H9 (cell line): ENCODE results near the gene BAIAP2. TPM values are rescaled to one million over a fixed set of nuclear protein-coding genes. Genes with fewer than 3 reads are reported as not detected.

Experiments
- DNase-seq: peaks from one replicate; pipeline ENCODE4 v3.0.0-alpha.2; 2017
- H2AFZ ChIP-seq: one replicate; pipeline ENCODE4 v1.6.1; 2013; ENCODE audit warnings: mild to moderate bottlenecking, low read length, control low read depth, moderate library complexity
- H2AK5ac ChIP-seq: 2 replicates; pipeline ENCODE4 v1.6.1; 2013; ENCODE audit warnings: low read length, control low read depth, mixed read lengths; ENCODE audit not compliant: insufficient read length
- H2BK120ac ChIP-seq: one replicate; pipeline ENCODE4 v1.6.1; 2013; ENCODE audit warnings: low read depth, mild to moderate bottlenecking, low read length, control low read depth, inconsistent platforms; ENCODE audit not compliant: poor library complexity, severe bottlenecking
- H2BK12ac ChIP-seq: 2 replicates; pipeline ENCODE4 v1.6.1; 2013; ENCODE audit warnings: low read length, control low read depth, mixed read lengths, low read depth; ENCODE audit not compliant: insufficient read length
- H2BK15ac ChIP-seq: 2 replicates; pipeline ENCODE4 v1.6.1; 2013; ENCODE audit warnings: low read depth, low read length, control low read depth
- H2BK20ac ChIP-seq: one replicate; pipeline ENCODE4 v1.6.1; 2013; ENCODE audit warnings: low read depth, mild to moderate bottlenecking, low read length, control low read depth, inconsistent platforms; ENCODE audit not compliant: poor library complexity, severe bottlenecking
- H2BK5ac ChIP-seq: 2 replicates; pipeline ENCODE4 v1.6.1; 2013; ENCODE audit warnings: low read length, control low read depth, mixed read lengths; ENCODE audit not compliant: insufficient read length
- H3K14ac ChIP-seq: 2 replicates; pipeline ENCODE4 v1.6.1; 2013; ENCODE audit warnings: low read length, control low read depth; ENCODE audit not compliant: insufficient read depth
- H3K18ac ChIP-seq: 2 replicates; pipeline ENCODE4 v1.6.1; 2013; ENCODE audit warnings: low read depth, mild to moderate bottlenecking, mixed read lengths, low read length, control low read depth; ENCODE audit not compliant: insufficient read length
- H3K23ac ChIP-seq: 2 replicates; pipeline ENCODE4 v1.6.1; 2013; ENCODE audit warnings: low read length, control low read depth, mixed read lengths, low read depth; ENCODE audit not compliant: insufficient read length
- H3K23me2 ChIP-seq: 2 replicates; pipeline ENCODE4 v1.6.1; 2013; ENCODE audit warnings: low read depth, mild to moderate bottlenecking, mixed read lengths, low read length, control low read depth; ENCODE audit not compliant: insufficient read length, poor library complexity, severe bottlenecking
- H3K27ac ChIP-seq: 2 replicates; pipeline ENCODE4 v1.5.1; 2013; ENCODE audit warnings: low read length, control low read depth, mixed read lengths, low read depth; ENCODE audit not compliant: insufficient read length
- H3K27me3 ChIP-seq: 2 replicates; pipeline ENCODE4 v1.6.1; 2013; ENCODE audit warnings: low read length, control low read depth, inconsistent platforms; ENCODE audit not compliant: insufficient read depth
- H3K4ac ChIP-seq: 2 replicates; pipeline ENCODE4 v1.6.1; 2013; ENCODE audit warnings: low read depth, mild to moderate bottlenecking, control low read depth, inconsistent platforms, low read length, moderate library complexity
- H3K4me1 ChIP-seq: 2 replicates; pipeline ENCODE4 v1.6.1; 2013; ENCODE audit warnings: low read length, control low read depth, inconsistent platforms; ENCODE audit not compliant: insufficient read depth
- H3K4me2 ChIP-seq: 2 replicates; pipeline ENCODE4 v1.6.1; 2013; ENCODE audit warnings: low read length, control low read depth, mixed read lengths; ENCODE audit not compliant: insufficient read length, insufficient read depth
- H3K56ac ChIP-seq: 2 replicates; pipeline ENCODE4 v1.6.1; 2013; ENCODE audit warnings: low read depth, mild to moderate bottlenecking, mixed read lengths, low read length, control low read depth; ENCODE audit not compliant: insufficient read length
- H3K79me1 ChIP-seq: 2 replicates; pipeline ENCODE4 v1.6.1; 2013; ENCODE audit warnings: low read depth, mild to moderate bottlenecking, moderate library complexity, low read length, control low read depth, inconsistent platforms; ENCODE audit not compliant: insufficient read depth, poor library complexity, severe bottlenecking
- H3K79me2 ChIP-seq: 2 replicates; pipeline ENCODE4 v1.6.1; 2013; ENCODE audit warnings: low read length, control low read depth, inconsistent platforms; ENCODE audit not compliant: insufficient read depth
- H3K9ac ChIP-seq: 2 replicates; pipeline ENCODE4 v1.6.1; 2013; ENCODE audit warnings: low read length, control low read depth, mixed read lengths; ENCODE audit not compliant: insufficient read length; ENCODE audit errors: extremely low read depth
- H3K9me3 ChIP-seq: one replicate; pipeline ENCODE4 v1.6.1; 2013; ENCODE audit warnings: low read depth, low read length, inconsistent platforms; ENCODE audit not compliant: control insufficient read depth
- H3T11ph ChIP-seq: one replicate; pipeline ENCODE4 v1.6.1; 2013; ENCODE audit warnings: mild to moderate bottlenecking, low read length, control low read depth, inconsistent platforms
- H4K20me1 ChIP-seq: one replicate; pipeline ENCODE4 v1.6.1; 2013; ENCODE audit not compliant: control insufficient read depth, insufficient read length, insufficient read depth
- H4K5ac ChIP-seq: 2 replicates; pipeline ENCODE4 v1.6.1; 2013; ENCODE audit warnings: low read depth, mild to moderate bottlenecking, mixed read lengths, low read length, control low read depth; ENCODE audit not compliant: insufficient read length
- H4K8ac ChIP-seq: replicated peaks from 2 replicates; pipeline ENCODE4 v1.6.1; 2013; ENCODE audit warnings: low read length, control low read depth, mixed read lengths, low read depth; ENCODE audit not compliant: insufficient read length
- H4K91ac ChIP-seq: 2 replicates; pipeline ENCODE4 v1.6.1; 2013; ENCODE audit warnings: low read depth, mild to moderate bottlenecking, moderate library complexity, mixed read lengths, low read length, control low read depth; ENCODE audit not compliant: insufficient read length
- H3K27ac Mint-ChIP-seq, 3 experiments: 2 replicates in 2 of 3; 3 replicates in 1 of 3; pipeline ENCODE4 v1.8.0; 2020 to 2021; ENCODE audit warnings: mixed read lengths in 3 of 3, mild to moderate bottlenecking in 1 of 3, moderate library complexity in 1 of 3
- H3K27me3 Mint-ChIP-seq: 2 replicates; pipeline ENCODE4 v1.8.0; 2021; ENCODE audit warnings: low read depth, mild to moderate bottlenecking, moderate library complexity, mixed read lengths
- H3K36me3 Mint-ChIP-seq, 3 experiments: 2 replicates in 2 of 3; 3 replicates in 1 of 3; pipeline ENCODE4 v1.8.0; 2020 to 2021; ENCODE audit warnings: low read depth in 3 of 3, mixed read lengths in 3 of 3; ENCODE audit not compliant: insufficient read depth in 1 of 3
- H3K4me1 Mint-ChIP-seq, 2 experiments: 2 replicates each; pipeline ENCODE4 v1.8.0; 2020; ENCODE audit warnings: mixed read lengths in 2 of 2
- H3K4me3 Mint-ChIP-seq, 2 experiments: 2 replicates in 1 of 2; 3 replicates in 1 of 2; pipeline ENCODE4 v1.8.0; 2020 to 2021; ENCODE audit warnings: mild to moderate bottlenecking in 2 of 2, mixed read lengths in 2 of 2, moderate library complexity in 1 of 2
- H3K9me3 Mint-ChIP-seq, 2 experiments: 2 replicates in 1 of 2; 3 replicates in 1 of 2; pipeline ENCODE4 v1.8.0; 2020; ENCODE audit warnings: mild to moderate bottlenecking in 2 of 2, mixed read lengths in 2 of 2, moderate library complexity in 1 of 2
- CTCF ChIP-seq: fragments of 200-600 bp; sonication (generic); conservative IDR thresholded peaks from 3 replicates; pipeline ENCODE4 v1.8.0; 2021; ENCODE audit warnings: antibody characterized with exemption, mild to moderate bottlenecking
- WGBS: extraction: QIAGEN DNeasy Blood & Tissue Kit; methylation state at CpG from one replicate; pipeline ENCODE4 v1.1.7; 2013; ENCODE audit warnings: missing lambda C conversion rate, low lambda C conversion rate, mixed read lengths; ENCODE audit not compliant: insufficient read length; ENCODE audit errors: extremely low coverage; 5-methylcytosine and 5-hydroxymethylcytosine counted together
- total RNA-seq: library from RNA; stranded (reverse); gene quantifications from 2 replicates; pipeline ENCODE4 v1.2.1, GENCODE V29; 2021

The BAIAP2 gene
- total RNA-seq, 1 experiment from 2014 or later = 27.8 TPM

- Histone ChIP-seq H3K23me2 (no peaks in the 10 kb centered on the region), H4K8ac (no peak overlapping the region), H2BK120ac (no peak overlapping the region), H3K56ac (no peak overlapping the region), H2AFZ (no peak overlapping the region), H3K27ac (no peak overlapping the region), H3K23ac (no peak overlapping the region), H4K5ac (no peak overlapping the region), H3K4me2 (no peak overlapping the region), H3K27me3 (no peaks in the 10 kb centered on the region), H3K9ac (no peak overlapping the region), H3K18ac (no peak overlapping the region), H3K79me2 (no peaks in the 10 kb centered on the region), H2BK15ac (no peak overlapping the region), H3K79me1 (no peaks in the 10 kb centered on the region), H3K4me1 (no peaks in the 10 kb centered on the region), H2BK5ac (no peak overlapping the region), H4K20me1 (no peaks in the 10 kb centered on the region), H4K91ac (no peak overlapping the region), H2AK5ac (no peak overlapping the region), H3K4ac (no peak overlapping the region), H3K14ac (no peak overlapping the region), H3T11ph (no peak overlapping the region), H2BK12ac (no peak overlapping the region), H3K9me3 (no peaks in the 10 kb centered on the region), H2BK20ac (no peak overlapping the region)
- no peak for TF ChIP-seq CTCF
- H3K9me3 Mint-ChIP-seq = no peaks in the 10 kb centered on the region
- H3K36me3 Mint-ChIP-seq = no peaks in the 10 kb centered on the region
- no peaks in the 10 kb centered on the region for H3K27me3 Mint-ChIP-seq
- no CpG with 5 or more reads among the region's 11 CpGs for WGBS
- no peak overlapping the region for H3K27ac Mint-ChIP-seq
- DNase-seq = no peak
- H3K4me1 Mint-ChIP-seq = peaks cover 0 to 10% of the 10 kb centered on the region in 2 experiments; a peak in 2 of 4 replicates
- no peak overlapping the region for H3K4me3 Mint-ChIP-seq
These were observed 97.2 kb downstream of the BAIAP2 start for GRCh38 chr17:81132197-81132540.
